Measurements from ENCODE around the gene SETD9. TPM values are rescaled to one million over a fixed set of nuclear protein-coding genes. Genes with fewer than 3 reads are reported as not detected.

SETD9 gene
- total and polyA plus RNA-seq, 7 donors = 4.9 to 16.3 (median 11.1) TPM

- WGBS, 3 donors = 3 to 21% (median 12%) methylated on average over 1 of the region's 1 CpG
- intact Hi-C loops (cut with DNase I) = no loop called here
- H3K9me3 ChIP-seq = no peaks in the 10 kb centered on the region
- H3K36me3 ChIP-seq (ENCODE audit: insufficient read depth in 1 of 2, low read depth in 1 of 2) = peaks cover 7 to 98% of the 10 kb centered on the region in 2 donors
- ATAC-seq = peak in 1 of 4 donors; percentile 74
- H3K27me3 ChIP-seq (ENCODE audit: insufficient read depth in 3 of 3, low read length in 2 of 3) = no peaks in the 10 kb centered on the region
- no peak overlapping the region for H3K4me3 ChIP-seq
- no peak for DNase-seq
- H3K4me1 ChIP-seq = peaks cover 4% of the 10 kb centered on the region
- H3K27ac ChIP-seq = no peak overlapping the region
- TF ChIP-seq, protein P1, sequence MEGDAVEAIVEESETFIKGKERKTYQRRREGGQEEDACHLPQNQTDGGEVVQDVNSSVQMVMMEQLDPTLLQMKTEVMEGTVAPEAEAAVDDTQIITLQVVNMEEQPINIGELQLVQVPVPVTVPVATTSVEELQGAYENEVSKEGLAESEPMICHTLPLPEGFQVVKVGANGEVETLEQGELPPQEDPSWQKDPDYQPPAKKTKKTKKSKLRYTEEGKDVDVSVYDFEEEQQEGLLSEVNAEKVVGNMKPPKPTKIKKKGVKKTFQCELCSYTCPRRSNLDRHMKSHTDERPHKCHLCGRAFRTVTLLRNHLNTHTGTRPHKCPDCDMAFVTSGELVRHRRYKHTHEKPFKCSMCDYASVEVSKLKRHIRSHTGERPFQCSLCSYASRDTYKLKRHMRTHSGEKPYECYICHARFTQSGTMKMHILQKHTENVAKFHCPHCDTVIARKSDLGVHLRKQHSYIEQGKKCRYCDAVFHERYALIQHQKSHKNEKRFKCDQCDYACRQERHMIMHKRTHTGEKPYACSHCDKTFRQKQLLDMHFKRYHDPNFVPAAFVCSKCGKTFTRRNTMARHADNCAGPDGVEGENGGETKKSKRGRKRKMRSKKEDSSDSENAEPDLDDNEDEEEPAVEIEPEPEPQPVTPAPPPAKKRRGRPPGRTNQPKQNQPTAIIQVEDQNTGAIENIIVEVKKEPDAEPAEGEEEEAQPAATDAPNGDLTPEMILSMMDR (IDR thresholded peaks at IDR 0.05) = no peak
Measured at GRCh38 chr5:56941981-56942380, 32.6 kb downstream of the SETD9 start.

DNA sequence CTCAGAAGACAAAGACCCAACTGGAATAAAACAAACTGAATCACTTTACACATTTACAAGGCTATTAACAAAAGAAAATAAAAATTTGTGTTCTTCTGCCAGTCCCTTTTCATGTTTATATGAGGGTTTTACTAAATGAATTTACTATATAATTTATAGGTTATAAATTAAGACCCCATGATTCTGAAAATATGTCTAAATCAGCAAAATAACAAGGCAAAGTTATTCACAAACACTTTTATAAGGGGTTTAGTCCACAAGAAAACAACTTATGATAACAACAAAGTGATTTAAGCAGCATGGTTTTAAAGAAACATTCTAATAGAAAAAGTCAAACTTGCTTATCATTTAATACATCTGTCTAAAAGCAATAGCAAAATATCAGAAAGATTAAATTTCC, 37.7 kb downstream of the SETD9 start:
- no peak for ATAC-seq
- intact Hi-C loops (cut with DNase I) = loop anchor here in 1 of 2 donors (5.0 kb wide), 1 partner anchor 35 kb away; no protein-coding TSS in a partner anchor

DNA sequence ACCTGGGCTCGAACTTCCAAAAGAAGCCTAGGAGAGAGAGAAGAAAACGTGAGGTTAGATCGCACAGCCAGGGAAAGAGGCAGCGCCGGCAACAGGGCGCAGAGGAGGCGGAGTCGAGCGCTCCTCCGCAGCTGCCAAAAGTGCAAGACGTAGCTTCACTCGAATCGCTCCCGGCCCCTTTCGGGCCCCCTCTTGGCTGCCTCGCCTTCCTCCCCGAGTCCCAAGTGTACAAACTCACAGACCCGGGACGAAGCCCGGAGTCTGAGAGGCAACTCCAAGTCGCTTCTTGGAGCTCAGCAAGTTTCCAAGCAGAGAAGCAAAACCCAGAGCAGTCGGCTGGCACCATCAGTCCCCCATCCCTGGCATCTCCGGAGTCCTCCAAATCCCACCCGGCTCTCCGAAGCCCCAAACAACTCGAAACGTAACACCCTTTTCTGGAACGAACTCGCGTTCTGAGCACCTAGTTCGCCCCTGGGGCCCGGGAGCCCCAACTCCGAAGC, 41.3 kb downstream of the SETD9 start:
- TF ChIP-seq, protein P1 (IDR thresholded peaks at IDR 0.05) = no peak
- peak overlapping the region; percentile 91 for H3K4me3 ChIP-seq
- no peaks in the 10 kb centered on the region for H3K9me3 ChIP-seq
- WGBS, 3 donors = 0 to 1% (median 0%) methylated on average over 33 of the region's 33 CpGs
- intact Hi-C loops (cut with DNase I) = loop anchor here (5.0 kb wide), 2 partner anchors 222 to 272 kb away; partner anchors contain the start of gene GPBP1 (in 1 of the 2)
- peak; percentile 34 to 76 (median 62) for ATAC-seq
- H3K27ac ChIP-seq = peak overlapping the region; percentile 76
- no peaks in the 10 kb centered on the region for H3K27me3 ChIP-seq (ENCODE audit: insufficient read depth in 3 of 3, low read length in 2 of 3)
- H3K36me3 ChIP-seq (ENCODE audit: insufficient read depth in 1 of 2, low read depth in 1 of 2) = peaks cover 0 to 38% of the 10 kb centered on the region in 2 donors
- peaks cover 5% of the 10 kb centered on the region for H3K4me1 ChIP-seq
- peak; percentile 76 to 78 for DNase-seq

More for the DNA sequence above, 37.7 kb downstream of the SETD9 start:
- no peak overlapping the region for H3K4me3 ChIP-seq
- no peak for DNase-seq
- no peaks in the 10 kb centered on the region for H3K9me3 ChIP-seq
- no peak overlapping the region for H3K27ac ChIP-seq
- no peaks in the 10 kb centered on the region for H3K27me3 ChIP-seq (ENCODE audit: insufficient read depth in 3 of 3, low read length in 2 of 3)
- H3K36me3 ChIP-seq (ENCODE audit: insufficient read depth in 1 of 2, low read depth in 1 of 2) = peaks cover 2 to 75% of the 10 kb centered on the region in 2 donors
- TF ChIP-seq, protein P1 (IDR thresholded peaks at IDR 0.05) = no peak
- peaks cover 5% of the 10 kb centered on the region for H3K4me1 ChIP-seq

DNA sequence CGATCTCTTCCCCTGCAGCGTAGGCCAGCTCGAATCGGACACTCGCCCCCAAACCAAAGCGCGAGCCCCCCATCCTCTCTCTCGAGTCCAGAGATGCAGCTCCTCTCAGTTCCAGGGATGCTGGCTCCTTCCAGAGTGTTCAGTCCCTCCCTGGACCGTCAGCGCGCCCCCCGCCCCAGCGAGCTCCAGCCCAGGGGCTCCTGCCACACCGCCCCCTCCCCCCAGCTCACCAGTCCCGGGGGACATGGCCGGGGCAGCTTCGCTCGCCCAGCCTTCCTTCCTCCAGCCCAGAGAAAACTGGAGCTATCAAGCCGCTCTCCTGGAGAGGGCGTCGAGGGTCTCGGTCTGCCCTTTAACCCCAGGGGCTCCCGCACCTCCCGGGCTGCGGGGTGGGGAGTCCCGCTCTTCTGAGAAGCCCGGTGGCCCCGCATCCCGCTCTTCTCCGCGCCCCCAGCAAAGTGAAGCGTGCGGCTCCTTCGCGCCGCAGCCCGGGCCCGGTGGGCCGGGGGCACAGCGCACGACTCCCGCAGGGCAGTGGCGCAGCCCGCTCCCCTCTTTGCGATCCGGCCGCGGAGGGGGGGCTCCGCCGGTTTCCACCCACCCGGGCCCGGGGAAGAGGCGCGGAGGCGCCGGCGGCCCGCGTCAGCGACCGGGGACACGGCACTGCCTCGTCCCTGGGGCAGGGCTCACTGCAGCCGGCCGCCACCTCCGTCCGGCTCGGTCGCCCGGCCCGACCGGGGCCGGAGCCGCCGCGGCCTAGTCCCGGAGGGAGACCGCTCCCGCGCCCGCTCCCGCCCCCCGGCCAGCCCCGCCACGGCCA, 41.9 kb downstream of the SETD9 start:
- H3K9me3 ChIP-seq = no peaks in the 10 kb centered on the region
- peak overlapping the region; percentile 76 for H3K27ac ChIP-seq
- ATAC-seq = peak; percentile 45 to 62 (median 52)
- peaks cover 5% of the 10 kb centered on the region for H3K4me1 ChIP-seq
- H3K4me3 ChIP-seq = peak overlapping the region; percentile 91
- intact Hi-C loops (cut with DNase I) = loop anchor here (5.0 kb wide), 2 partner anchors 221 to 271 kb away; partner anchors contain the start of gene GPBP1 (in 1 of the 2)
- H3K36me3 ChIP-seq (ENCODE audit: insufficient read depth in 1 of 2, low read depth in 1 of 2) = peaks cover 0 to 32% of the 10 kb centered on the region in 2 donors
- no peaks in the 10 kb centered on the region for H3K27me3 ChIP-seq (ENCODE audit: insufficient read depth in 3 of 3, low read length in 2 of 3)
- WGBS, 3 donors = 0% methylated on average over 37 to 85 of the region's 85 CpGs
- TF ChIP-seq, protein P1 (IDR thresholded peaks at IDR 0.05) = no peak
- DNase-seq = peak; percentile 28 to 60

Data from psoas muscle (tissue), 8 donors.